ENCODE data around the gene CFI.

Gene CFI

GRCh38 chr4:109801895-109802319 is at the start of gene CFI:
CFI (minus strand) TSS chr4:109801999; CDS start chr4:109801971, 28 bp downstream.
- no peak for DNase-seq (ENCODE audit: low read depth)

GRCh38 chr4:109850601-109851000 is 48.8 kb upstream of the CFI start:
- no peak for DNase-seq (ENCODE audit: low read depth)

- DNase-seq (ENCODE audit: low read depth), result no peak
Observed at GRCh38 chr4:109848501-109848900, 46.7 kb upstream of the CFI start.

GRCh38 chr4:109847896-109848442 is 46.2 kb upstream of the CFI start, which contains the start of gene LRIT3:
LRIT3 (plus strand) TSS chr4:109848107; CDS start chr4:109848202, 95 bp downstream.
- DNase-seq (ENCODE audit: low read depth), result no peak

GRCh38 chr4:109846395-109847098 is 44.7 kb upstream of the CFI start:
- DNase-seq (ENCODE audit: low read depth), result no peak

GRCh38 chr4:109836985-109837384 is 35.2 kb upstream of the CFI start:
- DNase-seq (ENCODE audit: low read depth), result no peak

GRCh38 chr4:109833756-109834155 is 32.0 kb upstream of the CFI start:
- DNase-seq (ENCODE audit: low read depth), result no peak

- DNase-seq (ENCODE audit: low read depth), result no peak
Observed at GRCh38 chr4:109827672-109828071, 25.9 kb upstream of the CFI start, which contains the start of gene RRH. RRH (plus strand) TSS chr4:109827972; CDS start chr4:109828028, 56 bp downstream.

GRCh38 chr4:109826719-109827118 is 24.9 kb upstream of the CFI start:
- DNase-seq (ENCODE audit: low read depth), result no peak

- DNase-seq (ENCODE audit: low read depth), result no peak
Observed at GRCh38 chr4:109821185-109821584, 19.4 kb upstream of the CFI start.

GRCh38 chr4:109820563-109820962 is 18.8 kb upstream of the CFI start:
- DNase-seq (ENCODE audit: low read depth), result no peak

GRCh38 chr4:109818268-109818667 is 16.5 kb upstream of the CFI start:
- no peak for DNase-seq (ENCODE audit: low read depth)

GRCh38 chr4:109816894-109817293 is 15.1 kb upstream of the CFI start:
- DNase-seq (ENCODE audit: low read depth), result no peak

GRCh38 chr4:109816082-109816442 is 14.3 kb upstream of the CFI start:
- DNase-seq (ENCODE audit: low read depth), result peak; percentile 27

GRCh38 chr4:109815151-109816081 is 13.6 kb upstream of the CFI start, which contains the start of gene GAR1:
GAR1 (plus strand) TSS chr4:109815762; CDS start chr4:109816165, 403 bp downstream.
- DNase-seq (ENCODE audit: low read depth), result peak; percentile 61

GRCh38 chr4:109811707-109812106 is 9.9 kb upstream of the CFI start:
- DNase-seq (ENCODE audit: low read depth), result no peak

GRCh38 chr4:109810552-109811387 is 9.0 kb upstream of the CFI start:
- no peak for DNase-seq (ENCODE audit: low read depth)

GRCh38 chr4:109809655-109810054 is 7.9 kb upstream of the CFI start:
- DNase-seq (ENCODE audit: low read depth), result no peak

GRCh38 chr4:109803924-109804571 is 2.2 kb upstream of the CFI start:
- DNase-seq (ENCODE audit: low read depth), result no peak

GRCh38 chr4:109801099-109801789 is 555 bp downstream of the CFI start:
- no peak for DNase-seq (ENCODE audit: low read depth)

Data from stimulated activated CD8-positive, alpha-beta memory T cell treated with anti-CD3 and anti-CD28 coated beads, Interleukin-15, amount 100 ng/mL, for 24 hours (primary cell).